Fibroblast of lung (primary cell): Measurements from ENCODE around the gene MYO1D. TPM values are rescaled to one million over a fixed set of nuclear protein-coding genes. Genes with fewer than 3 reads are reported as not detected.

ENCODE experiments used
- DNase-seq, 2 donors: peaks; one replicate each; pipeline versions ENCODE4 v3.0.0 to v3.0.0-alpha.2; 2010; ENCODE audit warnings: low read depth in 2 of 2
- H2AFZ ChIP-seq: 2 replicates; pipeline ENCODE4 v1.5.1; 2012; ENCODE audit warnings: low read length, control low read depth, inconsistent platforms
- H3K27ac ChIP-seq: 2 replicates; pipeline ENCODE4 v1.5.1; 2011; ENCODE audit warnings: low read length, control low read depth; ENCODE audit not compliant: insufficient read depth
- H3K27me3 ChIP-seq: 2 replicates; pipeline ENCODE4 v1.5.1; 2011; ENCODE audit warnings: mild to moderate bottlenecking, low read length; ENCODE audit not compliant: control insufficient read depth, insufficient read depth
- H3K36me3 ChIP-seq: 2 replicates; pipeline ENCODE4 v1.5.1; 2011; ENCODE audit warnings: low read length; ENCODE audit not compliant: control insufficient read depth, insufficient read depth
- H3K4me1 ChIP-seq: 2 replicates; pipeline ENCODE4 v1.5.1; 2011; ENCODE audit warnings: low read length; ENCODE audit not compliant: control insufficient read depth, insufficient read depth; ENCODE audit errors: extremely low read depth
- H3K4me2 ChIP-seq: 2 replicates; pipeline ENCODE4 v1.5.1; 2011; ENCODE audit warnings: low read length, control low read depth; ENCODE audit not compliant: insufficient read depth; ENCODE audit errors: extremely low read depth
- H3K4me3 ChIP-seq, 4 experiments: fragments of 200-600 bp in 1 of 4; sonication (generic) in 1 of 4; replicated peaks in 1 of 4; 2 replicates each; pipeline ENCODE4 v1.5.1; 2011 to 2016; ENCODE audit warnings: low read length in 4 of 4, low read depth in 3 of 4, mild to moderate bottlenecking in 3 of 4, control low read depth in 2 of 4, inconsistent platforms in 1 of 4, mixed read lengths in 1 of 4; ENCODE audit not compliant: insufficient read depth in 1 of 4; ENCODE audit errors: control extremely low read depth in 1 of 4
- H3K79me2 ChIP-seq: 2 replicates; pipeline ENCODE4 v1.5.1; 2012; ENCODE audit warnings: mild to moderate bottlenecking, low read length, inconsistent platforms; ENCODE audit not compliant: control insufficient read depth, insufficient read depth
- H3K9ac ChIP-seq: 2 replicates; pipeline ENCODE4 v1.5.1; 2011; ENCODE audit warnings: mild to moderate bottlenecking, low read length, control low read depth; ENCODE audit not compliant: insufficient read depth
- H3K9me3 ChIP-seq: 2 replicates; pipeline ENCODE4 v1.5.1; 2012; ENCODE audit warnings: low read depth, low read length; ENCODE audit not compliant: control insufficient read depth, insufficient read depth
- H4K20me1 ChIP-seq: 2 replicates; pipeline ENCODE4 v1.5.1; 2011; ENCODE audit warnings: low read length; ENCODE audit not compliant: control insufficient read depth, insufficient read depth; ENCODE audit errors: extremely low read depth
- CTCF ChIP-seq, 2 donors: IDR thresholded peaks in 1 of 2; conservative IDR thresholded peaks in 1 of 2; 1 replicate in 1 of 2; 2 replicates in 1 of 2; pipeline ENCODE4 v1.5.1; 2011 to 2012; ENCODE audit warnings: low read length in 2 of 2, control low read depth in 1 of 2, inconsistent platforms in 1 of 2, low read depth in 1 of 2, mild to moderate bottlenecking in 1 of 2
- EZH2 ChIP-seq: IDR thresholded peaks from 2 replicates; pipeline ENCODE4 v1.5.1; 2012; ENCODE audit warnings: low read length, control low read depth, mild to moderate bottlenecking; ENCODE audit errors: missing control alignments
- polyA plus RNA-seq, 2 donors: library from polyadenylated mRNA; depleted of rRNA in 1 of 2; stranded (reverse) in 1 of 2; unstranded in 1 of 2; fragments of >200 nt; gene quantifications; 2 replicates each; pipeline ENCODE4 v1.2.1, GENCODE V29; 2011 to 2012; ENCODE audit warnings: missing spikeins in 1 of 2
- total RNA-seq: library from RNA; depleted of rRNA; stranded (reverse); fragments of >200 nt; gene quantifications from 2 replicates; pipeline ENCODE4 v1.2.1, GENCODE V29; 2014

MYO1D gene
- total and polyA plus RNA-seq, 2 donors (not counting 1 experiment from before 2014, with no cell fraction given) = 35.0 to 46.6 TPM

GRCh38 chr17:32727681-32728080 lies 149.2 kb downstream of the MYO1D start:
- Histone ChIP-seq H3K36me3 (no peaks in the 10 kb centered on the region), H3K27ac (no peak overlapping the region), H3K4me2 (no peak overlapping the region), H2AFZ (no peak overlapping the region), H3K9me3 (no peaks in the 10 kb centered on the region), H3K4me1 (no peaks in the 10 kb centered on the region), H4K20me1 (no peaks in the 10 kb centered on the region), H3K79me2 (no peaks in the 10 kb centered on the region), H3K4me3 (no peak overlapping the region), H3K27me3 (no peaks in the 10 kb centered on the region), H3K9ac (no peak overlapping the region)
- TF ChIP-seq CTCF (conservative IDR thresholded peaks at IDR 0.05 in 1 of 2, IDR thresholded peaks at IDR 0.05 in 1 of 2; ENCODE audit: low read depth in 1 of 2, low read length in 2 of 2) = no peak
- no peak for TF ChIP-seq EZH2
- DNase-seq = no peak

GRCh38 chr17:32725697-32726096 lies 151.2 kb downstream of the MYO1D start:
- Histone ChIP-seq H2AFZ (no peak overlapping the region), H4K20me1 (no peaks in the 10 kb centered on the region), H3K9ac (no peak overlapping the region), H3K36me3 (no peaks in the 10 kb centered on the region), H3K79me2 (no peaks in the 10 kb centered on the region), H3K27me3 (no peaks in the 10 kb centered on the region), H3K4me3 (no peak overlapping the region), H3K4me2 (no peak overlapping the region), H3K4me1 (no peaks in the 10 kb centered on the region), H3K9me3 (no peaks in the 10 kb centered on the region), H3K27ac (no peak overlapping the region)
- DNase-seq = no peak
- TF ChIP-seq CTCF (conservative IDR thresholded peaks at IDR 0.05 in 1 of 2, IDR thresholded peaks at IDR 0.05 in 1 of 2; ENCODE audit: low read depth in 1 of 2, low read length in 2 of 2) = no peak
- TF ChIP-seq EZH2 = no peak

- Histone ChIP-seq H2AFZ (no peak overlapping the region), H3K27ac (no peak overlapping the region), H3K4me2 (no peak overlapping the region), H3K4me1 (no peaks in the 10 kb centered on the region), H3K9ac (no peak overlapping the region), H3K27me3 (no peaks in the 10 kb centered on the region), H3K36me3 (no peaks in the 10 kb centered on the region), H3K9me3 (no peaks in the 10 kb centered on the region), H3K4me3 (no peak overlapping the region), H4K20me1 (no peaks in the 10 kb centered on the region), H3K79me2 (no peaks in the 10 kb centered on the region)
- TF ChIP-seq CTCF (conservative IDR thresholded peaks at IDR 0.05 in 1 of 2, IDR thresholded peaks at IDR 0.05 in 1 of 2; ENCODE audit: low read depth in 1 of 2, low read length in 2 of 2) = no peak
- TF ChIP-seq EZH2 = no peak
- DNase-seq = peak; percentile 8 to 20
These were observed 153.5 kb downstream of the MYO1D start for GRCh38 chr17:32723310-32723955.
